Natural killer cell (primary cell): ENCODE data around the gene DEGS1. TPM values are rescaled to one million over a fixed set of nuclear protein-coding genes. Genes with fewer than 3 reads are reported as not detected.

Experiments used
- ATAC-seq, 3 donors: fragments of 150-1000 bp in 2 of 3; fragments of 200-7000 bp in 1 of 3; cut with Tn5 transposase; 1 replicate in 1 of 3; 2 replicates in 2 of 3; pipeline ENCODE4 v1.10.0; 2021; ENCODE audit warnings: mild to moderate bottlenecking in 2 of 3, moderate library complexity in 2 of 3
- DNase-seq, 2 donors: peaks; one replicate each; pipeline versions ENCODE4 v3.0.0 to v3.0.0-alpha.2; 2013 to 2021; ENCODE audit warnings: mixed read lengths in 1 of 2
- H3K27ac ChIP-seq: one replicate; pipeline ENCODE4 v1.5.1; 2013; ENCODE audit warnings: mild to moderate bottlenecking, low read length
- H3K27me3 ChIP-seq: one replicate; pipeline ENCODE4 v1.6.1; 2013; ENCODE audit warnings: low read length; ENCODE audit not compliant: control insufficient read depth, insufficient read depth
- H3K36me3 ChIP-seq: one replicate; pipeline ENCODE4 v1.6.1; 2013; ENCODE audit warnings: low read length; ENCODE audit not compliant: control insufficient read depth, insufficient read depth
- H3K4me1 ChIP-seq: one replicate; pipeline ENCODE4 v1.6.1; 2013; ENCODE audit warnings: low read length; ENCODE audit not compliant: control insufficient read depth, insufficient read depth
- H3K4me3 ChIP-seq: one replicate; pipeline ENCODE4 v1.5.1; 2013; ENCODE audit warnings: low read length
- H3K9me3 ChIP-seq: one replicate; pipeline ENCODE4 v1.6.1; 2013; ENCODE audit warnings: low read length; ENCODE audit not compliant: control insufficient read depth, insufficient read depth
- H3K27ac Mint-ChIP-seq, 2 donors: one replicate each; pipeline ENCODE4 v1.8.0; 2022; ENCODE audit warnings: mild to moderate bottlenecking in 2 of 2, mixed read lengths in 2 of 2, moderate library complexity in 1 of 2
- H3K27me3 Mint-ChIP-seq, 2 donors: one replicate each; pipeline ENCODE4 v1.8.0; 2022; ENCODE audit warnings: low read depth in 2 of 2, mixed read lengths in 2 of 2
- H3K36me3 Mint-ChIP-seq: one replicate; pipeline ENCODE4 v1.8.0; 2022; ENCODE audit warnings: mixed read lengths
- H3K4me1 Mint-ChIP-seq, 2 donors: one replicate each; pipeline ENCODE4 v1.8.0; 2022; ENCODE audit warnings: mixed read lengths in 2 of 2
- H3K4me3 Mint-ChIP-seq: one replicate; pipeline ENCODE4 v1.8.0; 2022; ENCODE audit warnings: mild to moderate bottlenecking, moderate library complexity, mixed read lengths
- H3K9me3 Mint-ChIP-seq, 2 donors: one replicate each; pipeline ENCODE4 v1.8.0; 2022; ENCODE audit warnings: mixed read lengths in 2 of 2
- CTCF ChIP-seq: fragments of 200-600 bp; IDR thresholded peaks from one replicate; pipeline ENCODE4 v1.8.0; 2022; ENCODE audit warnings: antibody characterized with exemption
- WGBS: methylation state at CpG from one replicate; pipeline ENCODE4 v1.1.7; 2013; ENCODE audit warnings: missing lambda C conversion rate; ENCODE audit not compliant: insufficient coverage; 5-methylcytosine and 5-hydroxymethylcytosine counted together
- intact Hi-C: fragments of 100-400 bp; cut with micrococcal nuclease; formaldehyde crosslinking; loops from one replicate; pipeline ENCODE4 v1.14.2; 2022
- total RNA-seq, 4 donors: library from RNA; stranded (reverse); fragments of 120-200 nt in 1 of 4; gene quantifications; one replicate each; pipeline versions ENCODE4 v1.2.3 to v1.2.4, GENCODE V29; 2013 to 2022

The DEGS1 gene
- total RNA-seq, 3 donors from 2014 or later (not counting 1 experiment from before 2014, with no cell fraction given) = 28.6 to 29.2 (median 28.6) TPM

- intact Hi-C loops = no loop called here
- no peak for DNase-seq
- Mint-ChIP-seq H3K27me3 (peaks cover 12 to 16% of the 10 kb centered on the region in 2 donors), H3K9me3 (no peaks in the 10 kb centered on the region), H3K36me3 (no peaks in the 10 kb centered on the region), H3K27ac (no peak overlapping the region), H3K4me1 (peaks cover 8 to 14% of the 10 kb centered on the region in 2 donors), H3K4me3 (no peak overlapping the region)
- 100% methylated on average over 4 of the region's 5 CpGs for WGBS
- Histone ChIP-seq H3K9me3 (no peaks in the 10 kb centered on the region), H3K27ac (no peak overlapping the region), H3K4me3 (no peak overlapping the region), H3K27me3 (no peaks in the 10 kb centered on the region), H3K36me3 (no peaks in the 10 kb centered on the region), H3K4me1 (peaks cover 7% of the 10 kb centered on the region)
- ATAC-seq = no peak
- TF ChIP-seq CTCF = no peak
Measured at GRCh38 chr1:224173523-224173922, 9.5 kb upstream of the DEGS1 start.

GRCh38 chr1:224175617-224176016 lies 7.4 kb upstream of the DEGS1 start:
- peak in 2 of 3 donors; percentile 32 to 37 for ATAC-seq
- 32% methylated on average over 21 of the region's 21 CpGs for WGBS

GRCh38 chr1:224177356-224177999 lies 5.6 kb upstream of the DEGS1 start:
- intact Hi-C loops = no loop called here
- no peaks in the 10 kb centered on the region for H3K36me3 Mint-ChIP-seq
- peaks cover 10% of the 10 kb centered on the region for H3K4me1 ChIP-seq
- no peak overlapping the region for H3K27ac ChIP-seq
- H3K36me3 ChIP-seq = no peaks in the 10 kb centered on the region
- no peak for TF ChIP-seq CTCF
- no peak overlapping the region for H3K27ac Mint-ChIP-seq
- no peaks in the 10 kb centered on the region for H3K9me3 ChIP-seq
- H3K27me3 Mint-ChIP-seq = peaks cover 9% of the 10 kb centered on the region in 2 donors
- H3K4me3 ChIP-seq = no peak overlapping the region
- no peaks in the 10 kb centered on the region for H3K27me3 ChIP-seq
- H3K4me1 Mint-ChIP-seq = peaks cover 4 to 10% of the 10 kb centered on the region in 2 donors
- DNase-seq = no peak
- no peak for ATAC-seq
- 96% methylated on average over 9 of the region's 9 CpGs for WGBS
- no peaks in the 10 kb centered on the region for H3K9me3 Mint-ChIP-seq
- no peak overlapping the region for H3K4me3 Mint-ChIP-seq

More at GRCh38 chr1:224175617-224176016, 7.4 kb upstream of the DEGS1 start:
- no peaks in the 10 kb centered on the region for H3K36me3 ChIP-seq
- H3K4me1 ChIP-seq = no peaks in the 10 kb centered on the region
- Mint-ChIP-seq H3K36me3 (no peaks in the 10 kb centered on the region), H3K4me1 (peaks cover 0 to 5% of the 10 kb centered on the region in 2 donors), H3K9me3 (no peaks in the 10 kb centered on the region), H3K4me3 (peak overlapping the region; percentile 7), H3K27ac (no peak overlapping the region), H3K27me3 (peaks cover 12 to 16% of the 10 kb centered on the region in 2 donors)
- no peaks in the 10 kb centered on the region for H3K27me3 ChIP-seq
- intact Hi-C loops = no loop called here
- no peak overlapping the region for H3K27ac ChIP-seq
- no peak for DNase-seq
- H3K9me3 ChIP-seq = no peaks in the 10 kb centered on the region
- TF ChIP-seq CTCF = no peak
- H3K4me3 ChIP-seq = no peak overlapping the region

GRCh38 chr1:224178894-224179293 lies 4.1 kb upstream of the DEGS1 start:
- Mint-ChIP-seq H3K36me3 (no peaks in the 10 kb centered on the region), H3K4me3 (no peak overlapping the region), H3K27ac (no peak overlapping the region), H3K9me3 (no peaks in the 10 kb centered on the region), H3K27me3 (peaks cover 9% of the 10 kb centered on the region in 2 donors), H3K4me1 (peaks cover 8 to 15% of the 10 kb centered on the region in 2 donors)
- ATAC-seq = no peak
- Histone ChIP-seq H3K9me3 (no peaks in the 10 kb centered on the region), H3K4me1 (peaks cover 15% of the 10 kb centered on the region), H3K4me3 (no peak overlapping the region), H3K27ac (no peak overlapping the region), H3K27me3 (no peaks in the 10 kb centered on the region), H3K36me3 (no peaks in the 10 kb centered on the region)
- WGBS = 92% methylated on average over 3 of the region's 5 CpGs
- no peak for DNase-seq
- intact Hi-C loops = no loop called here
- TF ChIP-seq CTCF = no peak
